HepG2 (cell line): ENCODE measurements around the gene C2orf78. TPM values are rescaled to one million over a fixed set of nuclear protein-coding genes. Genes with fewer than 3 reads are reported as not detected.
A peak's percentile ranks its signal among the peaks of the same experiment; 100 is the strongest.

Source experiments
- CCAR2 ChIP-seq: fragments of 200-400 bp; formaldehyde crosslinking; optimal IDR thresholded peaks from 2 replicates; pipeline ENCODE3; 2018; ENCODE audit warnings: low read depth, mild to moderate bottlenecking, low read length, moderate library complexity
- FIP1L1 ChIP-seq: fragments of 200-400 bp; formaldehyde crosslinking; IDR thresholded peaks from 2 replicates; pipeline ENCODE4 v1.6.1; 2018; ENCODE audit warnings: low read depth, mild to moderate bottlenecking, low read length, moderate library complexity, borderline replicate concordance; ENCODE audit not compliant: insufficient read depth
- HNRNPLL ChIP-seq: fragments of 200-400 bp; formaldehyde crosslinking; IDR thresholded peaks from 2 replicates; pipeline ENCODE4 v1.6.1; 2017; ENCODE audit warnings: mild to moderate bottlenecking, low read depth, low read length; ENCODE audit not compliant: poor library complexity, severe bottlenecking
- PHF21A ChIP-seq: sonication (generic); formaldehyde crosslinking; IDR thresholded peaks from 2 replicates; pipeline ENCODE4 v1.5.0; 2020; ENCODE audit warnings: mild to moderate bottlenecking, missing genetic modification reagents
- TCF7 ChIP-seq: sonication (generic); IDR thresholded peaks from 2 replicates; pipeline ENCODE4 v1.6.1; 2016; ENCODE audit warnings: antibody characterized with exemption, low read depth
- THAP11 ChIP-seq: IDR thresholded peaks from 2 replicates; pipeline ENCODE4 v1.6.1; 2016; ENCODE audit warnings: missing biosample characterization, missing genetic modification reagents
- TSC22D2 ChIP-seq: sonication (generic); formaldehyde crosslinking; IDR thresholded peaks from 2 replicates; pipeline ENCODE4 v1.5.1; 2020; ENCODE audit warnings: missing genetic modification reagents, mild to moderate bottlenecking, borderline replicate concordance
- ZFP36L1 ChIP-seq: sonication (generic); formaldehyde crosslinking; IDR thresholded peaks from 2 replicates; pipeline ENCODE4 v1.8.0; 2022; ENCODE audit warnings: mild to moderate bottlenecking, missing genetic modification reagents, moderate library complexity
- ZNF232 ChIP-seq: sonication (generic); formaldehyde crosslinking; IDR thresholded peaks from 2 replicates; pipeline ENCODE4 v1.4.0; 2020; ENCODE audit warnings: missing genetic modification reagents, borderline replicate concordance
- ZNF30 ChIP-seq: sonication (generic); formaldehyde crosslinking; IDR thresholded peaks from 2 replicates; pipeline ENCODE4 v1.5.0; 2020; ENCODE audit warnings: mild to moderate bottlenecking, missing genetic modification reagents
- ZNF326 ChIP-seq: sonication (generic); formaldehyde crosslinking; IDR thresholded peaks from 2 replicates; pipeline ENCODE4 v1.4.0; 2020; ENCODE audit warnings: missing genetic modification reagents, borderline replicate concordance
- ZNF337 ChIP-seq: sonication (generic); formaldehyde crosslinking; IDR thresholded peaks from 2 replicates; pipeline ENCODE4 v1.5.1; 2020; ENCODE audit warnings: missing genetic modification reagents, low read depth, mild to moderate bottlenecking, borderline replicate concordance
- ZNF343 ChIP-seq: sonication (generic); formaldehyde crosslinking; IDR thresholded peaks from 2 replicates; pipeline ENCODE4 v1.4.0; 2020; ENCODE audit warnings: mild to moderate bottlenecking, missing genetic modification reagents
- ZNF460 ChIP-seq: sonication (generic); formaldehyde crosslinking; IDR thresholded peaks from 2 replicates; pipeline ENCODE4 v1.5.1; 2020; ENCODE audit warnings: missing genetic modification reagents, mild to moderate bottlenecking, borderline replicate concordance
- ZNF501 ChIP-seq: sonication (generic); formaldehyde crosslinking; IDR thresholded peaks from 2 replicates; pipeline ENCODE4 v1.5.1; 2020; ENCODE audit warnings: mild to moderate bottlenecking, moderate library complexity, missing genetic modification reagents
- ZNF768 ChIP-seq: sonication (generic); formaldehyde crosslinking; IDR thresholded peaks from 2 replicates; pipeline ENCODE4 v1.4.0; 2020; ENCODE audit warnings: missing genetic modification reagents
- ZNF772 ChIP-seq: sonication (generic); formaldehyde crosslinking; IDR thresholded peaks from 2 replicates; pipeline ENCODE4 v1.5.0; 2020; ENCODE audit warnings: mild to moderate bottlenecking, missing genetic modification reagents
- ZNF776 ChIP-seq: sonication (generic); formaldehyde crosslinking; IDR thresholded peaks from 2 replicates; pipeline ENCODE4 v1.4.0; 2020; ENCODE audit warnings: mild to moderate bottlenecking, missing genetic modification reagents
- polyA plus RNA-seq, 8 experiments: library from polyadenylated mRNA; depleted of rRNA in 3 of 8; stranded (reverse) in 7 of 8; unstranded in 1 of 8; fragments of >200 nt; fragmentation: Illumina TruSeq in 4 of 8; extraction: Trizol in 4 of 8; gene quantifications; 2 replicates each; pipeline versions ENCODE4 v1.2.1 to v1.2.3, GENCODE V29; 2011 to 2016; ENCODE audit warnings: low read depth in 4 of 8, missing spikeins in 1 of 8, mixed read lengths in 1 of 8; ENCODE audit not compliant: insufficient read depth in 1 of 8
- total RNA-seq, 5 experiments: library from RNA; depleted of rRNA; stranded (reverse); fragments of >200 nt; fragmentation: Illumina TruSeq; extraction: Trizol; gene quantifications; 2 replicates each; pipeline ENCODE4 v1.2.3, GENCODE V29; 2016; ENCODE audit warnings: low read depth in 1 of 5
- TF ChIP-seq, protein P1 (sequence below): sonication (generic); formaldehyde crosslinking; IDR thresholded peaks from 2 replicates; pipeline ENCODE4 v1.9.0; 2021; ENCODE audit warnings: missing genetic modification reagents, mild to moderate bottlenecking, borderline replicate concordance
- TF ChIP-seq, protein P2 (sequence below): IDR thresholded peaks from 2 replicates; pipeline ENCODE4 v1.6.1; 2016; ENCODE audit warnings: low read depth, missing genetic modification reagents, missing compliant biosample characterization
- TF ChIP-seq, protein P3 (sequence below): sonication (generic); formaldehyde crosslinking; IDR thresholded peaks from 2 replicates; pipeline ENCODE4 v1.5.1; 2020; ENCODE audit warnings: mild to moderate bottlenecking, moderate library complexity, missing genetic modification reagents

The C2orf78 gene
- total and polyA plus RNA-seq, 2 of the 13 experiments (the other 11 are each of a cell fraction or from before 2014, with no cell fraction given): not detected

DNA sequence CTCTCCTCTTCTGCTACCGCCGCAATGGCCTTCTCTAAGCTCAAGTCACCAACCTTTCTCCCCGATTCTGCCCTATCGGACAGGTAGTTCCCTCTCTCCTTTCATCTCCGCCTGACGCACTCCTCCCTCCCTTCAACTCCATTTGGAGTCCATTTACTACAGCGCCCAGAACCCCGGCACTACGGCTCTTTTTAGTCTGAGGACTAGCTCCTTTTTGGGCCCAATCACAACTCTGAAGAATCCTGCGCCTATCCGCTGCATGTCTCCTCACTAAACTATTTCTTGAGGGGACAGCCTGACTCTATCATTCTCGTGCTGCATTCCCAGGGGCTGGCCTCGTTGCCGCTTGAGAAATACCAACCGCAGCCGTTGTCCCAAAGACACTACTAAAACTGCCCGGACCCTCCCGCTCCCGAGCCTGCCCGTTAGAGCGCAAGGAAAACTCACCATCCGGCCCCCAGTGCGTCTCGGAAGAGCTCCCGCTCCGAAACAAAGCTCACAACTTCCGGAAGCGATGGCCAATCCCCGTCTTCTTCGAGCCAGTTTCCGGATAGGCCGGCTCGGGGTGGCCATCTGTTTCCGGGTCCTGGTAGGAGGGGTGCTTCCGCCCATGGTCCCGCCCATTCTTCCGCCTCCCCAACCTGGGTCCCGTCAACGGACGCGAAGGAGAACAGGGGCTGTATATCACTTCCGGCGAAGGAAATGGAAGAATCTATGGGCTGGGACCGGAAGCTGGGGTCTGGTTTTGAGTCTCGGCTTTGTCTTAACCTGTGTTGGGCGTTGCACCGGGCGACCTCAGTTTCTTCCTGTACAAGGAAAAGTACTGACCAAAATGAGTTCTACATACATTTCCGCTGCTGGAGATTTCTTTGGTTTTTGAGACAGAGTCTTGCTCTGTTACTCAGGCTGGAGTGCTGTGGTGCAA, 46.9 kb upstream of the C2orf78 start, which contains the start of gene TPRKB (continued):
- TF ChIP-seq, protein P1, sequence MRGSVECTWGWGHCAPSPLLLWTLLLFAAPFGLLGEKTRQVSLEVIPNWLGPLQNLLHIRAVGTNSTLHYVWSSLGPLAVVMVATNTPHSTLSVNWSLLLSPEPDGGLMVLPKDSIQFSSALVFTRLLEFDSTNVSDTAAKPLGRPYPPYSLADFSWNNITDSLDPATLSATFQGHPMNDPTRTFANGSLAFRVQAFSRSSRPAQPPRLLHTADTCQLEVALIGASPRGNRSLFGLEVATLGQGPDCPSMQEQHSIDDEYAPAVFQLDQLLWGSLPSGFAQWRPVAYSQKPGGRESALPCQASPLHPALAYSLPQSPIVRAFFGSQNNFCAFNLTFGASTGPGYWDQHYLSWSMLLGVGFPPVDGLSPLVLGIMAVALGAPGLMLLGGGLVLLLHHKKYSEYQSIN (CRISPR knock-in tag): no peak
- no peak for TF ChIP-seq TCF7
- peak; percentile 90 for TF ChIP-seq ZNF772 (CRISPR knock-in tag)
- peak; percentile 71; the same call in 1 of the 2 replicates for TF ChIP-seq TSC22D2 (CRISPR knock-in tag)
- TF ChIP-seq ZNF232 (CRISPR knock-in tag): no peak; the same call in 1 of the 2 replicates
- TF ChIP-seq, protein P2, sequence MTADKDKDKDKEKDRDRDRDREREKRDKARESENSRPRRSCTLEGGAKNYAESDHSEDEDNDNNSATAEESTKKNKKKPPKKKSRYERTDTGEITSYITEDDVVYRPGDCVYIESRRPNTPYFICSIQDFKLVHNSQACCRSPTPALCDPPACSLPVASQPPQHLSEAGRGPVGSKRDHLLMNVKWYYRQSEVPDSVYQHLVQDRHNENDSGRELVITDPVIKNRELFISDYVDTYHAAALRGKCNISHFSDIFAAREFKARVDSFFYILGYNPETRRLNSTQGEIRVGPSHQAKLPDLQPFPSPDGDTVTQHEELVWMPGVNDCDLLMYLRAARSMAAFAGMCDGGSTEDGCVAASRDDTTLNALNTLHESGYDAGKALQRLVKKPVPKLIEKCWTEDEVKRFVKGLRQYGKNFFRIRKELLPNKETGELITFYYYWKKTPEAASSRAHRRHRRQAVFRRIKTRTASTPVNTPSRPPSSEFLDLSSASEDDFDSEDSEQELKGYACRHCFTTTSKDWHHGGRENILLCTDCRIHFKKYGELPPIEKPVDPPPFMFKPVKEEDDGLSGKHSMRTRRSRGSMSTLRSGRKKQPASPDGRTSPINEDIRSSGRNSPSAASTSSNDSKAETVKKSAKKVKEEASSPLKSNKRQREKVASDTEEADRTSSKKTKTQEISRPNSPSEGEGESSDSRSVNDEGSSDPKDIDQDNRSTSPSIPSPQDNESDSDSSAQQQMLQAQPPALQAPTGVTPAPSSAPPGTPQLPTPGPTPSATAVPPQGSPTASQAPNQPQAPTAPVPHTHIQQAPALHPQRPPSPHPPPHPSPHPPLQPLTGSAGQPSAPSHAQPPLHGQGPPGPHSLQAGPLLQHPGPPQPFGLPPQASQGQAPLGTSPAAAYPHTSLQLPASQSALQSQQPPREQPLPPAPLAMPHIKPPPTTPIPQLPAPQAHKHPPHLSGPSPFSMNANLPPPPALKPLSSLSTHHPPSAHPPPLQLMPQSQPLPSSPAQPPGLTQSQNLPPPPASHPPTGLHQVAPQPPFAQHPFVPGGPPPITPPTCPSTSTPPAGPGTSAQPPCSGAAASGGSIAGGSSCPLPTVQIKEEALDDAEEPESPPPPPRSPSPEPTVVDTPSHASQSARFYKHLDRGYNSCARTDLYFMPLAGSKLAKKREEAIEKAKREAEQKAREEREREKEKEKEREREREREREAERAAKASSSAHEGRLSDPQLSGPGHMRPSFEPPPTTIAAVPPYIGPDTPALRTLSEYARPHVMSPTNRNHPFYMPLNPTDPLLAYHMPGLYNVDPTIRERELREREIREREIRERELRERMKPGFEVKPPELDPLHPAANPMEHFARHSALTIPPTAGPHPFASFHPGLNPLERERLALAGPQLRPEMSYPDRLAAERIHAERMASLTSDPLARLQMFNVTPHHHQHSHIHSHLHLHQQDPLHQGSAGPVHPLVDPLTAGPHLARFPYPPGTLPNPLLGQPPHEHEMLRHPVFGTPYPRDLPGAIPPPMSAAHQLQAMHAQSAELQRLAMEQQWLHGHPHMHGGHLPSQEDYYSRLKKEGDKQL (CRISPR knock-in tag): 0 out of 2 replicates have a peak, but pooled peaks have one; percentile 14
- TF ChIP-seq CCAR2: no peak
- TF ChIP-seq HNRNPLL: peak; percentile 54
- TF ChIP-seq ZNF326: no peak
- no peak; the same call in 1 of the 2 replicates for TF ChIP-seq FIP1L1
- peak; percentile 75; the same call in 1 of the 2 replicates for TF ChIP-seq ZFP36L1 (CRISPR knock-in tag)
- TF ChIP-seq ZNF776: peak; percentile 60
- TF ChIP-seq ZNF501: peak; percentile 96
- TF ChIP-seq ZNF460 (CRISPR knock-in tag): no peak
- TF ChIP-seq THAP11 (CRISPR knock-in tag): peak; percentile 97
- TF ChIP-seq ZNF337 (CRISPR knock-in tag): peak; percentile 44; the same call in 1 of the 2 replicates
- TF ChIP-seq ZNF343: peak; percentile 61; the same call in 1 of the 2 replicates
- TF ChIP-seq ZNF30 (CRISPR knock-in tag): no peak; the same call in 1 of the 2 replicates
- TF ChIP-seq PHF21A: peak; percentile 97
- TF ChIP-seq, protein P3, sequence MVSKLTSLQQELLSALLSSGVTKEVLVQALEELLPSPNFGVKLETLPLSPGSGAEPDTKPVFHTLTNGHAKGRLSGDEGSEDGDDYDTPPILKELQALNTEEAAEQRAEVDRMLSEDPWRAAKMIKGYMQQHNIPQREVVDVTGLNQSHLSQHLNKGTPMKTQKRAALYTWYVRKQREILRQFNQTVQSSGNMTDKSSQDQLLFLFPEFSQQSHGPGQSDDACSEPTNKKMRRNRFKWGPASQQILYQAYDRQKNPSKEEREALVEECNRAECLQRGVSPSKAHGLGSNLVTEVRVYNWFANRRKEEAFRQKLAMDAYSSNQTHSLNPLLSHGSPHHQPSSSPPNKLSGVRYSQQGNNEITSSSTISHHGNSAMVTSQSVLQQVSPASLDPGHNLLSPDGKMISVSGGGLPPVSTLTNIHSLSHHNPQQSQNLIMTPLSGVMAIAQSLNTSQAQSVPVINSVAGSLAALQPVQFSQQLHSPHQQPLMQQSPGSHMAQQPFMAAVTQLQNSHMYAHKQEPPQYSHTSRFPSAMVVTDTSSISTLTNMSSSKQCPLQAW: peak; percentile 80
- TF ChIP-seq ZNF768 (CRISPR knock-in tag): peak; percentile 60
